Smooth muscle cell (in vitro differentiated cells): Measurements from ENCODE around the gene FDXR. TPM values are rescaled to one million over a fixed set of nuclear protein-coding genes. Genes with fewer than 3 reads are reported as not detected.

Source experiments
- DNase-seq: peaks from one replicate; lab custom pipeline; 2025; ENCODE audit not compliant: unreplicated experiment; lab: John Stamatoyannopoulos, UW
- H2AFZ ChIP-seq: fragments of 200-600 bp; sonication (generic); 2 replicates; pipeline ENCODE4 v1.6.0; 2016; ENCODE audit warnings: antibody characterized with exemption, low read depth, mild to moderate bottlenecking
- H3F3A ChIP-seq: fragments of 200-600 bp; sonication (generic); 2 replicates; pipeline ENCODE4 v1.6.0; 2017; ENCODE audit warnings: antibody characterized with exemption, low read depth
- H3K27ac ChIP-seq: fragments of 200-600 bp; sonication (generic); 2 replicates; pipeline ENCODE4 v1.5.1; 2016; ENCODE audit warnings: low read depth, mild to moderate bottlenecking
- H3K27me3 ChIP-seq: fragments of 200-600 bp; sonication (generic); 2 replicates; pipeline ENCODE4 v1.6.1; 2016; ENCODE audit warnings: low read depth, mild to moderate bottlenecking
- H3K36me3 ChIP-seq: fragments of 200-600 bp; sonication (generic); 2 replicates; pipeline ENCODE4 v1.5.1; 2016; ENCODE audit warnings: low read depth
- H3K4me1 ChIP-seq: fragments of 200-600 bp; sonication (generic); 2 replicates; pipeline ENCODE4 v1.5.1; 2016; ENCODE audit warnings: low read depth
- H3K4me2 ChIP-seq: fragments of 200-600 bp; sonication (generic); 2 replicates; pipeline ENCODE4 v1.6.0; 2016; ENCODE audit warnings: mild to moderate bottlenecking
- H3K4me3 ChIP-seq: fragments of 200-600 bp; sonication (generic); 2 replicates; pipeline ENCODE4 v1.5.1; 2016; ENCODE audit warnings: mild to moderate bottlenecking
- H3K79me2 ChIP-seq: fragments of 200-600 bp; sonication (generic); 2 replicates; pipeline ENCODE4 v1.6.0; 2016; ENCODE audit warnings: low read depth, mild to moderate bottlenecking
- H3K9ac ChIP-seq: fragments of 200-600 bp; sonication (generic); 2 replicates; pipeline ENCODE4 v1.6.0; 2016; ENCODE audit warnings: low read depth
- H3K9me3 ChIP-seq: fragments of 200-600 bp; sonication (generic); replicated peaks from 2 replicates; pipeline ENCODE4 v1.5.1; 2016; ENCODE audit warnings: low read depth
- H4K20me1 ChIP-seq: fragments of 200-600 bp; sonication (generic); 2 replicates; pipeline ENCODE4 v1.6.0; 2016; ENCODE audit warnings: low read depth
- CTCF ChIP-seq: fragments of 200-600 bp; sonication (generic); IDR thresholded peaks from 2 replicates; pipeline ENCODE4 v1.5.1; 2017; ENCODE audit warnings: borderline replicate concordance, mild to moderate bottlenecking, antibody characterized with exemption; ENCODE audit not compliant: insufficient read depth, poor library complexity, severe bottlenecking
- WGBS: methylation state at CpG from one replicate; pipeline ENCODE4 v1.1.7; 2016; ENCODE audit warnings: low lambda C conversion rate; 5-methylcytosine and 5-hydroxymethylcytosine counted together
- polyA plus RNA-seq: library from polyadenylated mRNA; unstranded; fragments of >200 nt; fragmentation: Nextera tagmentation; extraction: Ambion mirVana; gene quantifications from 2 replicates; pipeline ENCODE4 v1.2.1, GENCODE V29; 2016
- total RNA-seq: library from RNA; depleted of rRNA; stranded (reverse); fragments of >200 nt; gene quantifications from 2 replicates; pipeline ENCODE4 v1.2.3, GENCODE V29; 2014

Gene FDXR
- total and polyA plus RNA-seq, 2 experiments from 2014 or later: 5.6 to 18.7 TPM

GRCh38 chr17:74904687-74905409, 32.1 kb upstream of the FDXR start:
- no peak for DNase-seq
- Histone ChIP-seq H3K79me2 (no peaks in the 10 kb centered on the region), H3K27ac (no peak overlapping the region), H3F3A (no peaks in the 10 kb centered on the region), H3K9ac (no peak overlapping the region), H4K20me1 (no peaks in the 10 kb centered on the region), H3K9me3 (no peaks in the 10 kb centered on the region), H3K27me3 (no peaks in the 10 kb centered on the region), H3K36me3 (no peaks in the 10 kb centered on the region), H3K4me2 (no peak overlapping the region), H2AFZ (no peak overlapping the region), H3K4me3 (no peak overlapping the region), H3K4me1 (no peaks in the 10 kb centered on the region)
- WGBS: 84% methylated on average over 7 of the region's 7 CpGs
- TF ChIP-seq CTCF: no peak

- Histone ChIP-seq H3K4me2 (no peak overlapping the region), H3K4me3 (no peak overlapping the region), H3K4me1 (no peaks in the 10 kb centered on the region), H3K36me3 (no peaks in the 10 kb centered on the region), H3K27ac (no peak overlapping the region), H3K9ac (no peak overlapping the region), H2AFZ (no peak overlapping the region), H4K20me1 (no peaks in the 10 kb centered on the region), H3K9me3 (no peaks in the 10 kb centered on the region), H3K27me3 (no peaks in the 10 kb centered on the region), H3F3A (no peaks in the 10 kb centered on the region), H3K79me2 (no peaks in the 10 kb centered on the region)
- TF ChIP-seq CTCF: no peak
- DNase-seq: no peak
- 88% methylated on average over 6 of the region's 6 CpGs for WGBS
Measured at GRCh38 chr17:74903671-74904070, 30.9 kb upstream of the FDXR start.

- Histone ChIP-seq H3K36me3 (no peaks in the 10 kb centered on the region), H3F3A (no peaks in the 10 kb centered on the region), H3K9me3 (no peaks in the 10 kb centered on the region), H3K4me2 (no peak overlapping the region), H2AFZ (no peak overlapping the region), H3K27me3 (no peaks in the 10 kb centered on the region), H3K27ac (no peak overlapping the region), H3K9ac (no peak overlapping the region), H3K4me1 (no peaks in the 10 kb centered on the region), H3K79me2 (no peaks in the 10 kb centered on the region), H3K4me3 (no peak overlapping the region), H4K20me1 (no peaks in the 10 kb centered on the region)
- TF ChIP-seq CTCF: no peak
- WGBS: 96% methylated on average over 9 of the region's 9 CpGs
- no peak for DNase-seq
Measured at GRCh38 chr17:74903034-74903433, 30.2 kb upstream of the FDXR start.

GRCh38 chr17:74901353-74902135, 28.8 kb upstream of the FDXR start:
- no peak for DNase-seq
- no peak overlapping the region for H3K9ac ChIP-seq
- TF ChIP-seq CTCF: no peak
- H3F3A ChIP-seq: no peaks in the 10 kb centered on the region
- H2AFZ ChIP-seq: no peak overlapping the region
- no peak overlapping the region for H3K4me2 ChIP-seq
- peaks cover 11% of the 10 kb centered on the region for H3K27me3 ChIP-seq
- 92% methylated on average over 14 of the region's 14 CpGs for WGBS
- H3K4me1 ChIP-seq: no peaks in the 10 kb centered on the region
- no peak overlapping the region for H3K4me3 ChIP-seq
- H3K9me3 ChIP-seq: no peaks in the 10 kb centered on the region
- no peaks in the 10 kb centered on the region for H3K36me3 ChIP-seq
- H3K27ac ChIP-seq: no peak overlapping the region
- no peaks in the 10 kb centered on the region for H4K20me1 ChIP-seq
- no peaks in the 10 kb centered on the region for H3K79me2 ChIP-seq
